Measurements from ENCODE around the gene CKS1B.
"Not testable (repeated sequence)": the region's sequence is repeated elsewhere in the genome, so short reads cannot be mapped to it uniquely, and the experiment has no call there.

CKS1B gene

DNA sequence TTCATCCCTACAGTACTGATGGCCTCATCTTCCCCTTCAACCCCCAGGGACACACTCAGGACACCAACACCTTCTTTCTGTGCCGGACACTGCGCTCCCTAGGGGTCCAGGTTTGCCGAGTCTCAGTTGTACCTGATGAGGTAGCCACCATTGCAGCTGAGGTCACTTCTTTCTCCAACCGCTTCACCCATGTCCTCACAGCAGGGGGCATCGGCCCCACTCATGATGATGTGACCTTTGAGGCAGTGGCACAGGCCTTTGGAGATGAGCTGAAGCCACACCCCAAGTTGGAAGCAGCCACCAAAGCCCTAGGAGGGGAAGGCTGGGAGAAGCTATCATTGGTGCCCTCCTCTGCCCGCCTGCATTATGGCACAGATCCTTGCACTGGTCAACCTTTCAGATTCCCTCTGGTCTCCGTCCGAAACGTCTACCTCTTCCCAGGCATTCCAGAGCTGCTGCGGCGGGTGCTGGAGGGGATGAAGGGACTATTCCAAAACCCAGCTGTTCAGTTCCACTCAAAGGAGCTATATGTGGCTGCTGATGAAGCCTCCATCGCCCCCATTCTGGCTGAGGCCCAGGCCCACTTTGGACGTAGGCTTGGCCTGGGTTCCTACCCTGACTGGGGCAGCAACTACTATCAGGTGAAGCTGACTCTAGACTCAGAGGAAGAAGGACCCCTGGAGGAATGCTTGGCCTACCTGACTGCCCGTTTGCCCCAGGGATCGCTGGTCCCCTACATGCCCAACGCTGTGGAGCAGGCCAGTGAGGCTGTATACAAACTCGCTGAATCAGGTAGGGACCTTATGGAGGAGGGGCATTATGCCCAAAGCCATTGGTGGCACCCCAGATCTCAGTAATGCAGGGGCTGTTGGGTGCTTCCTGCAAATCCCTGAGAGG lies 13.8 kb downstream of the CKS1B start:
- no peak for DNase-seq

DNA sequence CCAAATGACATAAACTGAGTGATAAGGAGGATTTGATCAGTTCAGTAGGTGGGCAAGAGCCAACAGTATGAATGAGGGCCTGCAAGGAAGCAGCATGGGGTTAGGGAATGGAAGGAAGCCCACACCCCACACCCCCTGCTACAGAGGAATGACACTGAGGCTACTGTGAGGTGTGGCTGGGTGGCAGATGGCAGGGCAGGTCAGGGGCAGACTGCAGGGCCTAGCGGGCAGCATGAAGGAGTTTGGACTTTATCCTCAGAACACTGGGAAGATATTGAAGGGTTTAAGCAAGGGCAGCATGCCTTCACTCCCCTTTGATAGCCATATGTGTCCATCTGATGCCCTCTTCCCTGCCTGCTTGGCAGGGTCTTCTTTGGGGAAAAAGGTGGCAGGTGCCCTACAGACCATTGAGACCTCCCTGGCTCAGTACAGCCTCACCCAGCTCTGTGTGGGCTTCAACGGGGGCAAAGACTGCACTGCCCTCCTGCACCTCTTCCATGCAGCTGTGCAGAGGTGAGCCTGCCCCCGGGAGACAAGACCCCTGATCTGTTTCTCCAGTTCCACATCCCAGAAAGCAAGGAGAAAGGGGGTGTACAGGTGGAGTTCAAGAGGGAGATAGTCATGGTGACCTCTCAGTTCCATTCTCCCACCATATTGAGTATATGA lies 14.8 kb downstream of the CKS1B start:
- no peak for DNase-seq

DNA sequence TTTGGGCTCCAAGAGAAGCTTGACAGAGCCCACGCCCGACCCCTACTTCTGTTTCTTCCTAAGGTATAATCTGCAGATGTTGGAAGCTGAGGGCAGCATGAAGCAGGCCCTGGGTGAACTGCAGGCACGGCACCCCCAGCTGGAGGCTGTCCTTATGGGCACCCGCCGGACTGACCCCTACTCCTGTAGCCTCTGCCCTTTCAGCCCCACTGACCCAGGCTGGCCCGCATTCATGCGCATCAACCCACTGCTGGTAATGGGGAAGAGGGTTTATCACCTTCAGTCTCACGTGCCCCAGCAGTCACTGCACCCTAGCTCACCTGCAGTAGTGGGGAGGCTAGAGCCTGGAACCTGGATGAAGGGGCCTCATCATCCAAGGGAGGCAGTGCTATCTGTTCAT lies 15.8 kb downstream of the CKS1B start:
- no peak for DNase-seq

DNA sequence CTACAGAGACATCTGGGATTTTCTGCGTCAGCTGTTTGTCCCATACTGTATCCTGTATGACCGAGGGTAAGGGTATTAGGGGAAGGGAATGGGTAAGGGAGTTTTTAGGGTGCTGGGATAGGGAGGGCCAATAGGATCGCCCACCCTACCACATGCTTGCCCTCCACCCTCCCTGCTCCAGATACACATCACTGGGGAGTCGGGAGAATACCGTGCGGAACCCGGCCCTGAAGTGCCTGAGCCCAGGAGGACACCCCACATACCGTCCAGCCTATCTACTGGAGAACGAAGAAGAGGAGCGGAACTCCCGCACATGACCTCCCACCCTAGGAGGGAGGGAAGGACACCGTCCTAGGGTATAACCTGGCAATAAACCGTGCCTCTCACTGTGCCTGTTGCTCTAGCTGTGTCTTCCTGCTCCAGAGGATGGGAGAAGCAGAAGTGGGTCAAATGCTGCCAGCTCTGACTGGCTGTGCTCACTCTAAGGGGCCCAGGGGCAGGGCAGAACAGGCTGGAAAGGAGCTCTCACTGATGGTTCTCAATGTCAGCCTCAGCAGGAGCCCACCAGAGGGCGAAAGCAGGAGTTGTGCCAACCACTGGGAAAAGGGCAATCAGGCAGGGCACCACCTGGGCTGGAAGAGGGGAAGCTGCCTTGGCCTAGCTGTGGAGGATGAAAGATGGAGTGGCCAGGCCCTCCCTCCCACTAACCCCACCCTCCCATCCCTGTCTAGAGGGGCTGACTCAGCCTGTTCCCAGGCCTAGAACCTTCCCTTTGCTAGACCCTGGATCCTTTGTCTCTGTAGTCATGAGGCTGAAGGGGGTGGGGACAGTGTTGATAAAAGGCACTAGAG lies 18.5 kb downstream of the CKS1B start:
- no peak for DNase-seq

DNA sequence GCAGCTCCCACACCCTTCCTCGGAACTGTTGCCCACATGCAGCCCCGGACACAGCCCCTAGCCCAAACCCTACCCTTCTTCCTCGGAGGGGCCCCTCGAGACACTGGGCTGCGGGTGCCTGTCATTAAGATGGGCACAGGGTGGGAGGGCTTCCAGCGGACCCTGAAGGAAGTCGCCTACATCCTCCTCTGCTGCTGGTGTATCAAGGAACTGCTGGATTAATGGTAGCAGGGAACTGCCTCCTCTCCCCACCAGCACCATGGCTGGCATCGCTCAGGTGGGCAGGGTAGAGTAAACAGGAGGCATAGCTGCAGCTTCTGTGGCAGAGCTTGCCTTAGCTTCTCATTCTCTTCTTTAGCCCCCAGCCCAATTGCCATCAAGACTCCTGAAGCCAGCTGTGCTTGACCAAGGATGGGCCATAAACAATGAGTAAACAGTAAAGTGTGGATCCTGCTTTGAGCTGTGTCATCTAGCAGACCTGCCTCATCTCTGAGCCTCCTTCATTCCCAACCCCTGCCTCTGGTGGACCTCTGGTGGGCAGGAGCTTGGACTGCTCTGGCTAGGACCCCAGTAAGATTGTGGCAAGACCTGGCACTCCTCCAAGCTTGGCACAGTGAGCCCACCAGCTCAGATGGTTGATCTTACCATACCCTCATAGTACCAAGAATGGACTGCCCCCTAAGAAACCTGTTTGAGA lies 19.2 kb downstream of the CKS1B start, which contains the start of gene LENEP:
Gene LENEP, plus strand, starts transcription at position 15 of the 697 bp plus-strand sequence. Its CDS starts 22 bp downstream, at position 37.
- no peak for DNase-seq

DNA sequence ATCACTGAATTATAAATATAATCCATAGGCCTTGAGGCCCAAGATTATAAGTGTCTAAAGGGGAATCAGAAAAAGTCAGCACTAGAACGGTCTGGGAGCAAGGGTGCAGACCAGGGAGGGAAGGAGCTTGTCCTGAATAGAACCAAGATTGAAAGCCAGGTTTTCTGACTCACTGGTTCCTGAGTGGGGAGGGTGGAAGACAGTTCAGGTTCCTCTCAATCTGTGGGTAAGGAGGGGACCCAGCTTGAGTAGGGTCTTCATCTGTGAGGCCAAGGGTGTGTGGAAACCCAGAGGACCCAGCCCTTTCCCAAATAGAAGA lies 19.7 kb downstream of the CKS1B start:
- DNase-seq, result no peak

DNA sequence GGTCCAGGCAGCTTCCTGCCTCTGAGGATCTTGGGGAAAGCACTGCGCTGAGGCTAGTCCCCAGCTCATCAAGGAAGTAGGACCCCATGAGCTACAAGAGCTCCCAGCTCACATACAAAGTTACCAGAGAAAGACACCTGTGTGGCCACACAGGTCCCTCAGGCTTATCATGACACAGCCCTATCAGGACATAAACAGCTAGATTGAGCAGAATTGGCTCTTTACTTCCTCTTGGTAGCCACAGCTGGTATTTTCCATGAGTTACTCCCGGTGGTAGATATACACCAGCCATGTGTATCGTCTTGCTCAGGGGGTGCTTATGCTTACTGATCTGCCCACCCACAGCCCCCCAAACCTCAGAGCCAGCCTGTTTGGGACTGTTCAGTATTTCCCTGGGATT lies 20.1 kb downstream of the CKS1B start:
- no peak for DNase-seq

DNA sequence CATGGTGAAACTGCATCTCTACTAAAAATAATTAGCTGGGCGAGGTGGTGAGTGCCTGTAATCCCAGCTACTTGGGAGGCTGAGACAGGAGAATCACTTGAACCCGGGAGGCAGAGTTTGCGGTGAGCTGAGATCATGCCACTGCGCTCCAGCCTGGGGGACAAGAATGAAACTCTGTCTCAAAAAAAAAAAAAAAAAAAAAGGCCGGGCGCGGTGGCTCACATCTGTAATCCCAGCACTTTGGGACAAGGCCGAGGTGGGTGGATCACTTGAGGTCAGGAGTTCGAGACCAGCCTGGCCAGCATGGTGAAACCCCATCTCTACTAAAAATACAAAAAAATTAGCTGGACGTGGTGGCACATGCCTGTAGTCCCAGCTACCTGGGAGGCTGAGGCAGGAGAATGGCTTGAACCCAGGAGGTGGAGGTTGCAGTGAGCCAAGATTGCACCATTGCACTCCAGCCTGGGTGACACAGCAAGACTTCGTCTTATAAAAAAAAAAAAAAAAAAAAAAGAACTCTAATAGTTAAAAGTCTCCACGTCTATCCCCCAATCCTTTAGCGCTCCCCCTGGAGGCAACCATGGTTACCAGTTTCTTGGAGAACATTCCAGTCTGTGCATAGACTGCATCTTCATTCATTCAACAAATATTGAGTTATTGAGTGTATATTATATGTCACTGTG lies 21.0 kb downstream of the CKS1B start:
- not testable (repeated sequence) for DNase-seq

DNA sequence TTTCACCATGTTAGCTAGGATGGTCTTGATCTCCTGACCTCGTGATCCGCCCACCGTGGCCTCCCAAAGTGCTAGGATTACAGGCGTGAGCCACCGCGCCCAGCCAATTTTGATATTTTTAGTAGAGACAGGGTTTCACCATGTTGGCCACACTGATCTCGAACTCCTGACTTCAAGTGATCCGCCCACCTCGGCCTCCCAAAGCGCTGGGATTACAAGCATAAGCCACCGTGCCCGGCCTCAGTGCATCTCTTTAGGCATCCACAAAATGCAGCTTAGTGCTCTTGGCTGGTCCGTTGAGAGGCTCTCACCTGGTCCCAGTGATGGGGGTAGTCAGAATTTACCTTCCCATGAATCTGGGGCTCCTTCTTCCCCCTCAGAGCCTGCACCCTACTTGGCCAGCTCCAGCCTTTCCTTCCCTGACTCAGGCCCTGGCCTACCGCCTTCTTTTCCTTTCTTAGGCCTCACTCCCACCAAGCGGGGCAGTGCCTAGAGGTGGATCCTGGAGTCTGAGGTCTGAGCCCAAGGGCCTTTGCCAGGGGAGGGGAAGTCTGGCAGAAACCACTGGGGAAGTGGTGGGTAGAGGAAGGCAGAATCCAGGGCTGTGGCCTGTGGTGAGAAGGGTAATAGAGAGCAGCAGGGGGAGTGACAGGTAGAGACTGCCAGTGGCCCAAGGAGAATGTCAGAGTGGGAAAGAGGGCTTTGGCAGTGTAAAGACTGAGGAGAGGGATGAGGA lies 22.7 kb downstream of the CKS1B start:
- DNase-seq, result no peak

DNA sequence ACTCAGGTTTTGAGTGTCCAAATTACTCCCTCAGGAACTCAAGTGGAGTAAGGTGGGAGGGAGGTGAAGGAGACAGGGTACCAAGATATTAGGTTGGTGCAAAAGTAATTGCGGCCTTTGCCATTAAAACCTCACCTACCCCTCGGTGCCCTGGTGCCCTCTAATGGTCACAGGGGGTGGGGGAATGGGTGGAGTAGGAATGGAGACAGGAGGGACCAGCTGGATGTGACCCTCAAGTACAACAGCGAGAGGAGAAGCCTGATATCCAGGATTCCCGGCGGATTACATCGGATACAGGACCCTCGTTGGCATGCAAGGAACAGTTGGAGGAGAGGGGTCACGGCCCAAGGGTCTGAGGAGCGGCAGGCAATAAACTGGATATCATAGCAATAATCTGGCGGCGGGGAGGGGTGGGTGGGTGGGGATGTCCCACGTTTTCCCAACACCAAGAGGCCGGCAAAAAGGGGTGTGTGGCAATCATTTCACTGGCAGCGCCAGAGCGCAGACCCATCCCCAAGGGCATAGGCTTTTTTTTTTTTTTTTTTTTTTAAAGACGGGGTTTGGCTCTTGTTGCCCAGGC lies 23.8 kb downstream of the CKS1B start:
- no peak for DNase-seq

DNA sequence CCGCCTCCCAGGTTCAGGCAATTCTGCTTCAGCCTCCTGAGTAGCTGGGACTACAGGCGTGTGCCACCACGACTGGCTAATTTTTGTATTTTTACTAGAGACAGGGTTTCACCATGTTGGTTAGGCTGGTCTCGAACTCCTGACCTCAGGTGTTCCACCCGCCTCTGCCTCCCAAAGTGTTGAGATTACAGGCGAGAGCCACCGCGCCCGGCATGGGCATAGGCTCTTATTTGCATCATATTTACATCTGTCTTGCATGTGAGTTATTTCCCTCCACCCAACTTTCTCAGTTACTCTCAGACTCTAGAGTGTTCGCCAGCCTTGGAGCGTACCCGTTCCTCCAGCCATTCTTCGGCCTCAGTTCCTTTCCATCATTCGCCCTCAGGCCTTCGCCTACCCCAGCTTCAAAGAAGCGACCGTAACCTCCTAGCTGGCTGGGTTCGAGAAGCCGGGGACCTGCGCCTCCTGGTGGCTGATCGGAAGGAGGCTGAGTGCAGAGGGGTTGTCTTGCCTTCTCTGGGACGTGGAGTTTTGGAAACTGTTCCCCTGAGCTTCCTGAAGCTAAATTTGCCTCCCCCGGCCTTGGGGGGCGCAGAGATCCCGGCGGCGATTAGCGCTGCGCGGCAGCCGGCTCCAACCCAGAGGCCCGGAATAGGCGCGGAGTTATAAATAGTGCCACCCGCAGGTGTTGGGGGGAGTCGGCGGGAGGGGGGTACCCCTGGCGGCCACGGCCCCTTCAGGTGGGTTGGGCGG lies 24.5 kb downstream of the CKS1B start:
- peak; percentile 65 for DNase-seq

DNA sequence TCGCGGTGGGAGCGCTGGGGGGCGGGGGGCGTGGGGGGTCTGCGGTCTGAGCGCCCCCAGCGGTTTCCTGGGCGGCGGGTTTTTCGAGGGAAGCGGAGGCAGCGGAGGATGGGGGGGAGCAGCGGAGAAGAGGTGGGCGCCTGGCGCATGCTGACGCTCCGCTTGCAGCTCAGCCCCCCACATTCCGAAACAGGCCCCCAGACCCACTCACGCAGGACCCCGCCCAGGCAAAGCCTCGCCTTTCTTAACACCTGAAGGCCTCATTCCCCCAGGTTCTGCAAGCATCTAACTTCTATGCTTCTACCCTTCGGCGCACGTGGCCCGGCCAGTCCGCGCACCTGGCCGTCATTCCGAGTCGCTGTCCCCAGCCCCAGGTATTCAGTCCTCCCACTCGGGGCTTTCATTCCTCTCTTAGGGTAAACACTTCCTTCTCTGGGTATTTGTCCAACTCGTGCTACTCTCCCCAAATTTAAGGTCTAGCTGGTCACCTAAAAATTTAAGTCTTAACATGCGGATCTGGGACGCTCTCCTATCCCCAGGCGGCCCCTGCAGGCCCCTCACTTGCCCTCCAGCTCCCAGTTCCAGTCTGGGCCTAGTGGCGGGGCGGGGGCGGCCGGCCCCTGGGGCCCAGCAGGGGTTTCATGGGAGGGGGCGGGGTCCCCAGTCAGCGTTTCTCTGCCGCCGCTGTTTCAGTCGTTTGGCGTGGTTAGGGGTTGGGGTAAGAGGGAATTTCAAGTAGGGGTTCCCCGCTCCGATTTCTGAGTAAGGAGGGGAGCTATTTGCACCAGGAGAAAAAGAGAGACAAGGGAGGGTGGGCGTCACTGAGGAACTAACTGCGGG lies 25.3 kb downstream of the CKS1B start:
- DNase-seq, result no peak

DNA sequence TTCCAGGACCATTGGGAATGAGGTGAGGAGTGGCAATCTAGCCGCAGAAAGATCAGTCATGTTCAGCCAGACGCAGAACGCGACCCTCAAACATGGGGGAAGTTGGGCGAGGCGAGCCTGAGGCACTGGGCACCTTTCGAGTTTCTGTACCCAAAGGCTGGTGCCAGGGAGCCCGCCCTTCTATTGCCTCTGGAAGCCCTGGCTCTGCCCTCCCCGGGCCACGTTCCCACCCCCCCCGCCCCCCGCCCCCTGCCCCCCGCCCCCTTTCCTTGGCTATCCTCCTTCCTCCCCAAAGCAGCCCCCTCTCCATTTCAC lies 25.9 kb downstream of the CKS1B start:
- no peak for DNase-seq

DNA sequence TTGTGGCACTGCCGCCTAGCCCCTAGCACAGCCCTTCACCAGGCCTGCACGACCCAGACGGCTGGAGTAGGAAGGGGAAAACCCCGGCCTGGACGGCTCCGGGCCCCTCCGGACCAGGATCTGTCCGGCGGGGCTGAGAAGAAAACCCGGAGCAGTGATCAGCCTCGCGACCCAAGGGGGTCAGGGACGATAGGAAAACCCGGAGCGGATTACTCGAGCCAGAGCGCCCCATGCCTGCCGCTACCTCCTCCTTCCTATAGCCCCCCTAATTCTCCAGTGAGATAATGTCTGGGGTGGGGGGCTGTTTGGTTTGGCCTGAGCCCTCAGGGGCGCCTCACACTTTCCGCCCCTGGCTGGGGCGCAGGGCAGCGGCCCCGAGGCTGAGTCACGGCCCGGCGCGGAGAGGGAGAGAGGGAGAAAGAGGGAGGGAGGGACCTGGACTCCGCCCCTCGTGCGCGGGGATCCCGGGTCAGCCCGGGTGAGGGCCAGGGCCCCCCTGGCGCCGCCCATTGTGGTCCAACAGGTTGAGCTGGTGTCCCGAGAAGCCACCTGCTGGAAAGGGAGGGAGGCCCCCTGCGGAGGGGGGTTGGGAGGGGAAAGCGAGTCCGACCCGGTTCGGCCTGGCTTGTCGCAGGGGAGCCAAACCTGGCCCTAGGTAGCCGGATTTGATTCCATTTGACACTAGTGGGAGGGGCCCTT lies 26.4 kb downstream of the CKS1B start:
- DNase-seq, result peak; percentile 77

DNA sequence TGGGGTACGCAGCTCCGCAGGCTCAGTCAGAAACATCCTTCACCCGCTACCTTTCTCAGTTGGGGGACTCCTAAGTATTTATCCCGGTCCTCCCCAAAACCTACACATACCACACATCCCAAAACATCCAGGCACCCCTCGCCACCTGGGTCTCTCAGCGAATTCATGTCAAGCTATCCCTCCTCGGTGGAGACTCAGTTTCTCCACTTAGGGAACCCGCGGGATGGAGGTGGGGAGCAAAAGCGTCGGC lies 26.9 kb downstream of the CKS1B start:
- no peak for DNase-seq

DNA sequence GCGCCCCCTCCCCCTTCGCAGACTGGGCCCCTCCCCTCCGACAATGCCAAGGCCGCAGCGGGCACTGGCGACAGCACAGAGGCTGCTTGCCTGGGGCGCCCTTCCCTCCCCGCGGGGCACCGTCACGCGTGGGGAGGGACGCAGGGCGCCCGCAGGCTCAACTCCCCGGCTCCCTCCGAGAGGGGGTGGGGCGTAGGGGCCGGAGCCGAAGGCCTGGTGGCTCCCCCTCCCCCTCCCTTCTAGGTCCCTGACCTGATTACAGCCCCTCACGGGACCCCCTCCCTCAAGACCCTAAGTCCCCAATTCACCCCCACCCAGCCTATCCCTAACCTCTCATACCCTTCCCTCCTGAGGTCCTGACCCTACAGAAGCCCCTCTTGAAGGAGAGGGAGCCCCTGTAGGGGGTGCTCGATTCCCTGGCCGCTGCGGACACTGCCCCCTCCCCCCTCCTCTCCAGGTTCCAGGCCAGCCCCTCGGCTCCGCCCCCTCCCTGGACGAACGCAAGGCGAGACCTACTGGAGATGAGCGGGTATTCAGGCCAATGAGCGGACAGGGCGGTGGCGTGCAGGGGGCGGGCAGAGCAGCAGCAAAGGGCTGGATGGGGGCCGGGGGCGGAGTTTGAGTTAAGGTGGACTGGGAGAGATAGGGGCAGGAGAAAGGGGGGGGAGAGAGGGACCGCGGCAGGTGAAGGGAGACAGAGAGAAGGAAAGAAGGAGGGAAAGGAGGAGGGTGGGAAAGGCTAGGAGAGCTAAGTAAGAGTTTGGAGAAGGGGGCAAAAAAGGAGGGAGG lies 27.4 kb downstream of the CKS1B start:
- DNase-seq, result peak; percentile 100

DNA sequence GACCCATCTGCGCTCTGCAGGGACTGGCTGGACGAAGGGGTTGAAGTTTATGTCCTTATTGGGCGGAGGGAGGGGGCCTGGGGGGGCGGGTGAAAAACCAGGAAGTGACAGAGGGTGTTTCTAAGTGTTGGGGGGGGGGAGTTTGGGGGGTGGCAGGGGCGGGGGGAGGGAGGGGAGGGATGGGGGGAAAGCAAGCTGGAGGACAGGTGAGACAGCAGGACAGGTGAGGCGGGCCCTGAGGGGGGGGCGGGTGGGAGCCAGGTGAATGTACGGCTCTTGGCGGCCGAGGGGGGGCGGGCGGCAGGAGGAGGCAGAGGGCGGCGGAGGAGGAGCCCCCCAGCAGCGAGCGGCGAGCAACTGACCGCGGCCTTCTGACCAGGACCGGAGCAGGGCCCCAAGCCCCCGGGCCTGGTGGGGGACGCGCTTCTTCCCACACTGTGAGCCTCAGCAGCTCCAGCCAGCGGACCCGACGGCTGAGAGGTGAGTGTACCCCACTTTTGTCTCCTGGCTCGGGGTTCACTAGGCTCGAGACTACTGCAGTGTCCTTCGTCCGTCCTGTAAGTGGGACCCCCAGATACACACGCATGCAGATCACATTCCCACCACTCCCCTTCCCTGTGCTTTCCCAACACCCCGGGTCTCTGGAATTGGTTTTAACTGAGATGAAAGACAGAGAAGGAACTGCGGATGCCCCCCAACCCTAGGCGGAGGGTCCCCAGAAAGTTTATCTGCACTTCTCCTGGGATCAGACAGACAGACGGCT lies 28.2 kb downstream of the CKS1B start, which contains the start of gene ZBTB7B:
Gene ZBTB7B, plus strand, starts transcription at position 339 of the 763 bp plus-strand sequence. CDS start 11,859 bp downstream, outside the sequence.
- no peak for DNase-seq

Measured in NCI-H1048 (cell line).